HG02870 (cell line): ENCODE measurements around the gene IL31.
A peak's percentile ranks its signal among the peaks of the same experiment; 100 is the strongest.
"Not testable (repeated sequence)": the region's sequence is repeated elsewhere in the genome, so short reads cannot be mapped to it uniquely, and the experiment has no call there.

Experiments used
- ATAC-seq: cut with Tn5 transposase; IDR thresholded peaks from one replicate; pipeline ENCODE4 v1.9.1; 2021; ENCODE audit warnings: mild to moderate bottlenecking, moderate library complexity; ENCODE audit not compliant: unreplicated experiment

The IL31 gene

DNA sequence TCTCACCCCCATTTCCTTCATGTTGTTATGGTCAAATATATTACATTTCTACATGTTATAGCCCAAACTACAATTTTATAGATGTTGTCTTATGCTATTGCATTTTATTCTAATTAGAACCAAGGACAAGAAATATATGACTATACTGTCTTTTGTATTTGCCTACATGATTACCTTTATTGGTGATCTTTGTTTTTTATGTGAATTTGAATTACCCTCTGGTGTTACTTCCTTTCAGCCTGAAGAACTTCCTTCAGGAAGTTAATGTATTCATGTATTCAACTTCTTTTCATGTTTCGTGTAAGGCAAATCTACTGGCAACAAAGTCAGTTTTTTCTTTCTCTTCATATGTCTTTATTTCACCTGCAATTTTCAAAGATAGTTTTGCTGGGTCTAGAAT, 20.8 kb upstream of the IL31 start:
- ATAC-seq = no peak

DNA sequence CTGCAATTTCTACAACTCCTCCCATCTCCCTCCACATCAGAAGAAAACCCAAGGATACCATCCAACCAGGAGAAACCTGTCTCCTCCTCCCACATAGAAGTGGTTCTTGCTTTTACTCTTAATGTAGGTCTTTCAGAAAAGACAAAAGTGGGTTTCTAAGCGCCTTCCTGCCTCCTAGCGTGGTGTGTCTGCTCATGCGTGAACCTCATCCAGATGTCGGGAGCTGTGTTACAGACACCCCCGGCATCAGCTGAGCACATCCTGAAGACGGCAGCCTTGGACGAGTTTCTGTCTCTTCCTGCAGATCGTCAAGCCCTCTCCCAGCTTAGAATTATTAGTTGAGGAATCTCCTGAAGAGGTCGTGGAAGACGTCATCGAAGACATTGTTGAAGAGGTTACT, 18.4 kb upstream of the IL31 start:
- ATAC-seq = no peak

- no peak for ATAC-seq
Measured at GRCh38 chr12:122190842-122191668, 17.0 kb upstream of the IL31 start.

DNA sequence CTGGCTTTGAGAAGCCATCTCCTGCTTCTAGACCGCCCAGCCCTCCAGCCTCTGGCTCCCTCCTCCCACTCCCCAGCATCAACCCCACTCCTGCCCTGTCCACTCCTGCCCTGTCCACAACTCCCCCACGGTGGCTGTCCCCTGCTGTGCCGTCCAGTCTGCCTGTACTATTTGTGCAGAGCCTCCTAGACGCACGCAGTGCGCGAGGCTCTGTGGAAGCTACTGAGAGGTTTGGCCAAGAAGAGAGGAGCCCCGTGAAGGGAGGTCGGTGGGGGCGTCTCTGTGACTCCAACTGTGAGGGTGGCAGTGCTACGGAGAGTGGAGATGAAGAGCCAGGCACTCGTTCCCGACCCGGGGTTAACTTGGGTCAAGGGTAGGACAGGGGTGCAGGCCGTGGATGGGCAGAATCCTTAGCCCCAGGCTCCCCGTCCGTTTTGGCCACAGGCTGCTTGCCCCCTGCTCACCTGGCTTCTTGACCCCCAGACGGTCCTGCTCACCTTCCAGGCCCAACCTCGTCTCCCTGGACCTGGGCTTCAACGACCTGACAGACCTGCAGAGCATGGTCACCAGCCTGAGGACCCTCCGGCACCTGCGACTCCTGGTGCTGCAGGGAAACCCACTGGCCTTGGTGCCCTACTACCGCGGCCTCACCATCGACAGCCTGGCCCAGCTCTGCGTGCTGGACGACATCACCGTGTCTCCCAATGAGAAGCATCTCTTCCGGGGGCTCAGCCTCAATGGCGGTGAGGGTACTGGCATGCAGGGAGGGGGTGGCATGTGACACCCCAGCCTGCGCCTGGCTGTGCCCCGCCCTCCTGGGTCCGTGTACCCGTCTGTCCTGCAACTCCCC, 15.8 kb upstream of the IL31 start:
- no peak for ATAC-seq

DNA sequence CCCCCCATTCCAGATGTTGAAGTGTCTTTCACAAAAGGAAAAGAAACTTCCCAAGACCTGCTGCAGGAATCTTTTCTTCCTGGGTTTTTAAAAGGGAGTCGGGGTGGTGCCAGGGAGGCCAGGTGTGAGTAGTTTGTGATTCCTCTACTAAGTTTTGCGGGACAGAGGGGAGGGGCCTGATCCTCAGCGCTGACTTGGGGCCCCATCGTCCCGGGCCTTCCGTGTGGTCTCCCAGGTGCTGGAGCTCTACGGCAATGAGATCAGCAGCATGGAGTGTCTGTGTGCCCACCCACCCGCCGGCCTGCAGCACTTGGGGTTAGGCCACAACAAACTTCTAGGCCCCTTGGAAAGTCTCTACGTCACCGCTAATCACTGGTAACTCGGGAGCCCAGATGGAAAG, 13.4 kb upstream of the IL31 start:
- ATAC-seq = no peak

- no peak for ATAC-seq
Measured at GRCh38 chr12:122185494-122186082, 11.6 kb upstream of the IL31 start.

DNA sequence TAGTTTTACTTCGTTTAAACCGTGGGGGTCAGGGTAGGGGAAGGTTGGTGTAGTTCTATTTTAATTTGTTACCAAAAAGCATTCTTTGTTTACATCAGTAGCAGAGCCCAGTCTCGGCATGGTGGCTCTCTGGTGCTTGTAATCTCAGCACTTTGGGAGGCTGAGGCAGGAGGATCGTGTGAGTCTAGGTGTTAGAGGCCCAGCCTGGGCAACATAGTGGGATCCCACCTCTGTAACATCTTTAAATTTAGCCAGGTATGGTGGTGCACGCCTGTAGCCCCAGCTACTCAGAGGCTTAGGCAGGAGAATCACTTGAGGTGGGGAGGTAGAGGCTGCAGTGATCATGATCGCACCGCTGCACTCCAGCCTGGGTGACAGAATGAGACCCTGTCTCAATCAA, 11.1 kb upstream of the IL31 start:
- no peak for ATAC-seq

- ATAC-seq = no peak
Measured at GRCh38 chr12:122184517-122184916, 10.5 kb upstream of the IL31 start.

- no peak for ATAC-seq
Measured at GRCh38 chr12:122183588-122183940, 9.5 kb upstream of the IL31 start.

- no peak for ATAC-seq
Measured at GRCh38 chr12:122182887-122183587, 9.0 kb upstream of the IL31 start, which contains the start of gene LRRC43. Gene LRRC43, plus strand, starts transcription at chr12:122183123. Its CDS starts 22 bp downstream, at chr12:122183145.

DNA sequence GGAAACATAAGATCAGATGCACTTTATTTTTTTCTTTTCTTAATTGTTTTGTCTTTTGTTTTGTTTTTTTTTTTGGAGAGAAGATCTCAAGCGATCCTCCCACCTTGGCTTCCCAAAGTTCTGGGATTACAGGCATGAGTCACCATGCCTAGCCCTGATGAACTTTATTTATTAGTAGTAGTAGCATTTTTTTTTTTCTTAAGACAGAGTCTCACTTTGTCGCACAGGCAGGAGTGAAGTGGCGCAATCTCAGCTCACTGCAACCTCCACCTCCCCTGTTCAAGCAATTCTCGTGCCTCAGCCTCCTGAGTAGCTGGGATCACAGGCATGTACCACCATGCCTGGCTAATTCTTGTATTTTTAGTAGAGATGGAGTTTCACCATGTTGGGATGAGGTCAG, 2.5 kb upstream of the IL31 start:
- ATAC-seq = not testable (repeated sequence)

- ATAC-seq = no peak
Measured at GRCh38 chr12:122172262-122172939, 1.6 kb downstream of the IL31 start.

- ATAC-seq = no peak
Measured at GRCh38 chr12:122171399-122171798, 2.6 kb downstream of the IL31 start.

DNA sequence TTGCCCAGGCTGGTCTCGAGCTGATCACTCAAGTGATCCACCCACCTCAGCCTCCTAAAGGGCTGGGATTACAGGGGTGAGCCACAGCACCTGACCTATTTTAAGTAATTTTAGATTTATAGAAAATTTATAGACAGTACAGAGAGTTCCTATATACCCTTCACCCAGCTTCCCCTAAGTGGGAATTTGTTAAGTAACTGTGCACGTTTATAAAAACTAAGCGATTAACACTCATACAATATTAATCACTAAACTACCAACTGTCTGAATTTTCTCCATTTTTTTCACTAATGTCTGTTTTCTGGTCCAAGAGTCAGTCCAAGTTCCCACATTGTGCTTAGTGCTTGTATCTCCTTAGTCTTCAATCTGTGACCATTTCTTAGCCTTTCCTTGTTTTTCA, 5.5 kb downstream of the IL31 start:
- no peak for ATAC-seq

- ATAC-seq = no peak
Measured at GRCh38 chr12:122167356-122167925, 6.6 kb downstream of the IL31 start.

- peak; percentile 68 for ATAC-seq
Measured at GRCh38 chr12:122166422-122167349, 7.3 kb downstream of the IL31 start.

DNA sequence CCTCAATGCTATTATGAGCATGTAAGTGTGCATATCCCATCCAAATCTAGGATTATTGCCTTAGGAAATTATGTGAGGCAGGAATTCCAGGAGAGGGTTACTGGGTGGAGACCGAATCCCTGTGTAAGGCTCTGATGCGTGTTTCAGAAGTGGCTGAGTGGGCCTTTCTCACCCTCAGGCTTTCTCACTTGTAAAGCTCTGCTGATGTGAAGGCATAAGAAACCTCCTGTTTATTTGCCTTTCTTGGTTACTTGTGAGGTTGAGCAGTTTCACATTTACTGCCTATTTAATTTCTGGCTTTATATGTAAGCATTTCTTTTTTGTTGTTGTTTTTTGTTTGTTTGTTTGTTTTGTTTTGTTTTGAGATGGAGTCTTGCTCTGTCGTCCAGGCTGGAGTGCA, 11.0 kb downstream of the IL31 start:
- no peak for ATAC-seq

DNA sequence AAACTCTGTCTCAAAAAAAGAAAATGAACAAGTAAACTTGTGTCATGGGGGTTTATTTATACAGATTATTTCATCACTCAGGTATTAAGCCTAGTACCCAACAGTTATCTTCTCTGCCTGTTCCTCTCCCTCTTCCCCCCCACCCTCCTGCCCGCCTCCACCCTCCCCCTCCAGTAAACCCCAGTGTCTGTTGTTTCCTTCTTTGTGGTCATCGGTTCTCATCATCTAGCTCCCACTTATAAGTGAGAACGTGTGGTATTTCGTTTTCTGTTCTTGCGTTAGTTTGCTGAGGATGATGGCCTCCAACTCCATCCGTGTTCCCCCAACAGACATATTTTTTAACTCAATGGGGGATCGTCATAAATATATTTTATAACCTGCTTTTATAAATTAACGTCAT, 12.3 kb downstream of the IL31 start:
- no peak for ATAC-seq

DNA sequence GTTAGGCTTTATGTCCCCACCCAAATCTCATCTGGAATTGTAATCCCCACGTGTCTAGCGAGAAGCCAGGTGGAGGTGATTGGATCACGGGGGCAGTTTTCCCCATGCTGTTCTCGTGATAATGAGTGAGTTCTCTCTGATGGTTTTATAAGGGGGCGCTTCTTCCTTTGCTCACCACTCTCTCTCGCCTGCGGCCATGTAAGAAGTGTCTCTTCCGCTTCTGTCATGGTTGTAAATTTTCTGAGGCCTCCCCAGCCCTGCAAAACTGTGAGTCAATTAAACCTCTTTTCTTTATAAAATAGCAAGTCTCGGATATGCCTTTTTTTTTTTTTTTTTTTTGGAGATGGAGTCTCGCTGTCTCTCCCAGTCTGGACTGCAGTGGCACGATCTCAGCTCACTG, 13.3 kb downstream of the IL31 start:
- ATAC-seq = no peak
